ENCODE results near the gene NR1I3.
"Not testable (repeated sequence)": the region's sequence is repeated elsewhere in the genome, so short reads cannot be mapped to it uniquely, and the experiment has no call there.

The NR1I3 gene

GRCh38 chr1:161238039-161238473 is at the start of gene NR1I3:
Gene NR1I3, minus strand, starts transcription at chr1:161238203. Its CDS starts 1,638 bp downstream, at chr1:161236565.
- DNase-seq, result no peak

GRCh38 chr1:161287482-161288054 is 49.6 kb upstream of the NR1I3 start:
- DNase-seq, result no peak

GRCh38 chr1:161285521-161285920 is 47.5 kb upstream of the NR1I3 start:
- no peak for DNase-seq

- no peak for DNase-seq
Measured at GRCh38 chr1:161285113-161285512, 47.1 kb upstream of the NR1I3 start.

GRCh38 chr1:161282991-161283390 is 45.0 kb upstream of the NR1I3 start:
- no peak for DNase-seq

GRCh38 chr1:161274874-161275273 is 36.9 kb upstream of the NR1I3 start:
- DNase-seq, result no peak

- DNase-seq, result no peak
Measured at GRCh38 chr1:161273402-161273801, 35.4 kb upstream of the NR1I3 start.

- DNase-seq, result no peak
Measured at GRCh38 chr1:161267321-161267720, 29.3 kb upstream of the NR1I3 start.

GRCh38 chr1:161266836-161267235 is 28.8 kb upstream of the NR1I3 start:
- no peak for DNase-seq

- DNase-seq, result no peak
Measured at GRCh38 chr1:161266202-161266601, 28.2 kb upstream of the NR1I3 start.

GRCh38 chr1:161265305-161265704 is 27.3 kb upstream of the NR1I3 start:
- no peak for DNase-seq

GRCh38 chr1:161261261-161262235 is 23.5 kb upstream of the NR1I3 start:
- no peak for DNase-seq

- no peak for DNase-seq
Measured at GRCh38 chr1:161260376-161261260, 22.6 kb upstream of the NR1I3 start.

GRCh38 chr1:161259765-161260164 is 21.8 kb upstream of the NR1I3 start:
- no peak for DNase-seq

GRCh38 chr1:161259345-161259702 is 21.3 kb upstream of the NR1I3 start:
- DNase-seq, result no peak

- DNase-seq, result peak; percentile 34
Measured at GRCh38 chr1:161258439-161259344, 20.7 kb upstream of the NR1I3 start, which contains the start of gene PCP4L1. Gene PCP4L1, plus strand, starts transcription at chr1:161258745. Its CDS starts 230 bp downstream, at chr1:161258975.

GRCh38 chr1:161257109-161257508 is 19.1 kb upstream of the NR1I3 start:
- DNase-seq, result not testable (repeated sequence)

GRCh38 chr1:161255955-161256520 is 18.0 kb upstream of the NR1I3 start:
- DNase-seq, result not testable (repeated sequence)

- DNase-seq, result not testable (repeated sequence)
Measured at GRCh38 chr1:161255302-161255701, 17.3 kb upstream of the NR1I3 start.

GRCh38 chr1:161251579-161251978 is 13.6 kb upstream of the NR1I3 start:
- no peak for DNase-seq

- DNase-seq, result no peak
Measured at GRCh38 chr1:161250829-161251228, 12.8 kb upstream of the NR1I3 start.

GRCh38 chr1:161250100-161250499 is 12.1 kb upstream of the NR1I3 start:
- DNase-seq, result not testable (repeated sequence)
